KMS-11 (cell line): ENCODE data around the gene ITPR1.
"Not testable (repeated sequence)": the region's sequence is repeated elsewhere in the genome, so short reads cannot be mapped to it uniquely, and the experiment has no call there.

ENCODE experiments used
- H2AFZ ChIP-seq: fragments of 200-600 bp; sonication (generic); 2 replicates; pipeline ENCODE4 v1.6.1; 2016; ENCODE audit warnings: antibody characterized with exemption, mixed run types, low read depth
- H3K27ac ChIP-seq: fragments of 200-600 bp; sonication (generic); 2 replicates; pipeline ENCODE4 v1.6.1; 2016; ENCODE audit warnings: mild to moderate bottlenecking, mixed run types
- H3K27me3 ChIP-seq: fragments of 200-600 bp; sonication (generic); 2 replicates; pipeline ENCODE4 v1.6.1; 2017; ENCODE audit warnings: mild to moderate bottlenecking, low read depth, mixed run types, moderate library complexity; ENCODE audit not compliant: insufficient read depth
- H3K36me3 ChIP-seq: fragments of 200-600 bp; sonication (generic); 2 replicates; pipeline ENCODE4 v1.6.1; 2017; ENCODE audit warnings: mild to moderate bottlenecking, mixed run types; ENCODE audit not compliant: insufficient read depth
- H3K4me1 ChIP-seq: fragments of 200-600 bp; sonication (generic); 2 replicates; pipeline ENCODE4 v1.6.1; 2016; ENCODE audit warnings: mild to moderate bottlenecking, low read depth, mixed run types; ENCODE audit not compliant: poor library complexity, severe bottlenecking
- H3K4me2 ChIP-seq: fragments of 200-600 bp; sonication (generic); 2 replicates; pipeline ENCODE4 v1.7.0; 2016; ENCODE audit warnings: mild to moderate bottlenecking, mixed run types
- H3K4me3 ChIP-seq: fragments of 200-600 bp; sonication (generic); IDR thresholded peaks from 2 replicates; pipeline ENCODE4 v1.6.1; 2017; ENCODE audit warnings: low read depth, low read length, mixed read lengths; ENCODE audit not compliant: insufficient read depth
- H3K79me2 ChIP-seq: fragments of 200-600 bp; sonication (generic); 2 replicates; pipeline ENCODE4 v1.6.1; 2016; ENCODE audit warnings: low read depth, mixed run types; ENCODE audit not compliant: insufficient read depth
- H3K9ac ChIP-seq: fragments of 200-600 bp; sonication (generic); 2 replicates; pipeline ENCODE4 v1.6.1; 2016; ENCODE audit warnings: mild to moderate bottlenecking, mixed run types
- H4K20me1 ChIP-seq: fragments of 200-600 bp; sonication (generic); 2 replicates; pipeline ENCODE4 v1.6.1; 2016; ENCODE audit warnings: mild to moderate bottlenecking, mixed run types; ENCODE audit not compliant: insufficient read depth
- TF ChIP-seq, protein P1 (sequence below): fragments of 200-600 bp; sonication (generic); conservative IDR thresholded peaks from 2 replicates; pipeline ENCODE4 v1.6.1; 2017; ENCODE audit warnings: low read depth, mild to moderate bottlenecking, antibody characterized with exemption, low read length, moderate library complexity, mixed read lengths

Gene ITPR1

GRCh38 chr3:4758957-4759656 lies 266.0 kb downstream of the ITPR1 start:
- Histone ChIP-seq H3K27ac (no peak overlapping the region), H3K4me3 (no peak overlapping the region), H4K20me1 (no peaks in the 10 kb centered on the region), H3K9ac (no peak overlapping the region), H3K79me2 (no peaks in the 10 kb centered on the region), H3K4me2 (no peak overlapping the region), H3K4me1 (peaks cover 9% of the 10 kb centered on the region), H3K36me3 (no peaks in the 10 kb centered on the region), H3K27me3 (no peaks in the 10 kb centered on the region), H2AFZ (no peak overlapping the region)
- TF ChIP-seq, protein P1, sequence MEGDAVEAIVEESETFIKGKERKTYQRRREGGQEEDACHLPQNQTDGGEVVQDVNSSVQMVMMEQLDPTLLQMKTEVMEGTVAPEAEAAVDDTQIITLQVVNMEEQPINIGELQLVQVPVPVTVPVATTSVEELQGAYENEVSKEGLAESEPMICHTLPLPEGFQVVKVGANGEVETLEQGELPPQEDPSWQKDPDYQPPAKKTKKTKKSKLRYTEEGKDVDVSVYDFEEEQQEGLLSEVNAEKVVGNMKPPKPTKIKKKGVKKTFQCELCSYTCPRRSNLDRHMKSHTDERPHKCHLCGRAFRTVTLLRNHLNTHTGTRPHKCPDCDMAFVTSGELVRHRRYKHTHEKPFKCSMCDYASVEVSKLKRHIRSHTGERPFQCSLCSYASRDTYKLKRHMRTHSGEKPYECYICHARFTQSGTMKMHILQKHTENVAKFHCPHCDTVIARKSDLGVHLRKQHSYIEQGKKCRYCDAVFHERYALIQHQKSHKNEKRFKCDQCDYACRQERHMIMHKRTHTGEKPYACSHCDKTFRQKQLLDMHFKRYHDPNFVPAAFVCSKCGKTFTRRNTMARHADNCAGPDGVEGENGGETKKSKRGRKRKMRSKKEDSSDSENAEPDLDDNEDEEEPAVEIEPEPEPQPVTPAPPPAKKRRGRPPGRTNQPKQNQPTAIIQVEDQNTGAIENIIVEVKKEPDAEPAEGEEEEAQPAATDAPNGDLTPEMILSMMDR = no peak

DNA sequence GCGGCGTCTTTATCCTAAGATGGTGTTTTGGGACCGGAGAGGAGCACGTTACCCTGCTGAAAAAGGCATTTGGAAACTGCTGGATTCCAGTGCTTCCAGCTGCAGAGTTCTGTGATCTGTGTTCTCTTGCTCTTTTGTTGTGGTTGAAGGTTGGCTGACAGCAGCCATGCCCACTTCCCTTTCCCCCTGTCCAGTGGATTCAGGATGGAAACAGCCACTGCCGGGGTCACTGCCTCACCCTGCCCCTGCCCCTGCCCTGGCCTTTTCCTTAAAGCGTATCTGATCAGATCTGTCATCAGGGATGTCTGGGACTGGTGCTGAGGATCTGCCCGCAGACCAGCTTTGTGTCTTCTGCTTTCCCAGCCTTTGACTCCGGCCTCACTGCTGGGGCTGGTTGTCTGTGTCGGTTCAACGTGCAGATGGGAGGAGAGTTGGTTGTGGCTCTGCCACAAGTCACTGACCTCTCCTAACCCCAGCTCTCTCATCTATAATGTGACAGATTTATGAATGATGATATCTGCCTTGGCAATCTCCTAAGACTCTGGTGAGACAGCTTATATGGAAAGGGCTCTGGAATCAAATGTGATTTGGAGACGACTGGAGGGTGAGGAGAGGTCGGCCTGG lies 266.7 kb downstream of the ITPR1 start:
- H3K27ac ChIP-seq = no peak overlapping the region
- H3K79me2 ChIP-seq = no peaks in the 10 kb centered on the region
- H3K4me3 ChIP-seq = no peak overlapping the region
- H3K27me3 ChIP-seq = no peaks in the 10 kb centered on the region
- no peaks in the 10 kb centered on the region for H4K20me1 ChIP-seq
- peaks cover 9% of the 10 kb centered on the region for H3K4me1 ChIP-seq
- no peak overlapping the region for H3K4me2 ChIP-seq
- no peak overlapping the region for H3K9ac ChIP-seq
- no peak overlapping the region for H2AFZ ChIP-seq
- H3K36me3 ChIP-seq = no peaks in the 10 kb centered on the region
- TF ChIP-seq, protein P1 = no peak

DNA sequence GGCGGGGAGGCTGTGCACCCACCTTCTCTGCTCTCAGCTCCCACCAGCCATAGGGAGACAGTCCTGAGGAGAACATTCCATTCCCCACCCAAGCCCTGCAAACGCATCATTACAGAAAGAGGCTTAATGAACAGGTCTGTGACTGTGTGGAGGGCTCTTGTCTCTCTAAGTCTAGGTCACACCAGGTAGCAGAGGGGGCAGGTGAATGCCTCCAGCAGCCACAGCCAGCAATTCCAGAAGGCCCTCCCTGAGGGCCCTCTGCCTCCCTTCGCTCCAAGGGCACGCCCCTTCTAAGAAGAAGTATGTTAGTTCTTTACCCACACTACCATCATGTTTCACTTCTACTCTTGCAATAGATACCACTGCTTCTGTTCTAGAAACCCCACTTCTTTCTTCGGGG lies 268.6 kb downstream of the ITPR1 start:
- no peaks in the 10 kb centered on the region for H4K20me1 ChIP-seq
- no peaks in the 10 kb centered on the region for H3K27me3 ChIP-seq
- no peak overlapping the region for H3K4me3 ChIP-seq
- no peaks in the 10 kb centered on the region for H3K79me2 ChIP-seq
- H3K27ac ChIP-seq = no peak overlapping the region
- H3K36me3 ChIP-seq = no peaks in the 10 kb centered on the region
- peaks cover 9% of the 10 kb centered on the region for H3K4me1 ChIP-seq
- H3K4me2 ChIP-seq = no peak overlapping the region
- no peak overlapping the region for H2AFZ ChIP-seq
- TF ChIP-seq, protein P1 = no peak
- no peak overlapping the region for H3K9ac ChIP-seq

- H2AFZ ChIP-seq, H3K4me2 ChIP-seq, H3K79me2 ChIP-seq, H3K27ac ChIP-seq, H3K4me3 ChIP-seq, H3K27me3 ChIP-seq, H3K4me1 ChIP-seq, H4K20me1 ChIP-seq, H3K9ac ChIP-seq, H3K36me3 ChIP-seq: not testable (repeated sequence)
These were observed 269.5 kb downstream of the ITPR1 start for GRCh38 chr3:4762481-4763230.
